ENCODE results near the gene ZSCAN9.

Gene ZSCAN9

DNA sequence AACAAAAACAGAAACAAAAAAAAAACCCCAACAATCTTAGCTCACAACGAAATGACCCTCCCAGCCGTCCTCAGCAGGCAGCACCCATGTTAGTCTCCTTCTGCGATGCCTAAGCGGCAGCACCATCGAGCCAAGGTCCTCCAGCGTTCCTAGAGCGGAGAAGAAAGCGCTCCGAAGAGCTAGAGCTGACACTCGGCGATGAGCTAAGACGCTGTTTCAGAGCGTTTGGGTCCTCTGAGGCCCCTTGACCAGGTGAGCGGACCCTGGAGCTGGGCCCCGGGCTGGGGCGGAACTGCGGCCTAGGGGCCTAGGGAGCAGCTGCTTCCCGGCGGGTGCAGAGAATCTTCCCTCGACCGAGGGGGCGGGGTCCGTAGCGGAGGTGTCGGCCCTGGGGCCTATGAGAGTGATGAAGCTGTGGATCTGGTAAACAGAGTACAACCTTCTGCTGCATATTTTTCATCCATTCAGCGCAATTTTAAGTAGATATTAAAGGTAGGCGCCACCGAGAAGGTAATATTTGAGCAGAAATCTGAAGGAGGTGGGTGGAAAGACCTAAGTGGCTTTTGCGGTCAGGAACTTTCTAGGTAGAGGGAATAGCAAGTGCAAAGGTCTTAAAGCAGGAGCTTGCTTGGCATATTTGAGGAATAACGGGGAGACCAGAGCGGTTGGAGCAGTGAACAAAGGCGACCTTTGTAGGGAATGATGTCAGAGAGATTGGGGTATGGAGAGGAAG lies 42.1 kb downstream of the ZSCAN9 start, which contains the start of gene ZSCAN26:
Gene ZSCAN26, plus strand, starts transcription at position 182 of the 733 bp plus-strand sequence. CDS start 4,777 bp downstream, outside the sequence.
- peak; percentile 85 for DNase-seq (ENCODE audit: low spot score)

GRCh38 chr6:28267695-28268059 lies 42.6 kb downstream of the ZSCAN9 start:
- DNase-seq (ENCODE audit: low spot score), result no peak

DNA sequence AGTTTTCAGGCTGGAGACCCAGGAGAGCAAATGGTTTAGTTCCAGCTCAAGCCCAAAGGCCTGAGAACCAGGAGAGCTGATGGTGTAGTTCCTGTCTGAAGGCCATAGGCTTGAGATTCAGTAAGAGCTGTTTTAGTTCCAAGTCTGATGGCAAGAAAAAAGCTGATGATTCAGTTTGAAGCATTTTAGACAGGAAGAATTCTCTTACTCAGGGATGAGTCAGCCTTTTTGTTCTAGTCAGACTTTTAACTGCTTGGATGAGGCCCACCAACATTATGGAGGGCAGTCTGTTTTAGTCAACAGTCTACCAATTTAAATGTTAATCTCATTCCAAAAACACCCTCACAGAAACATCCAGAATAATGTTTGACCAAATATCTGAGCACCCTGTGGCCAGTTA lies 44.4 kb downstream of the ZSCAN9 start:
- DNase-seq (ENCODE audit: low spot score), result no peak

DNA sequence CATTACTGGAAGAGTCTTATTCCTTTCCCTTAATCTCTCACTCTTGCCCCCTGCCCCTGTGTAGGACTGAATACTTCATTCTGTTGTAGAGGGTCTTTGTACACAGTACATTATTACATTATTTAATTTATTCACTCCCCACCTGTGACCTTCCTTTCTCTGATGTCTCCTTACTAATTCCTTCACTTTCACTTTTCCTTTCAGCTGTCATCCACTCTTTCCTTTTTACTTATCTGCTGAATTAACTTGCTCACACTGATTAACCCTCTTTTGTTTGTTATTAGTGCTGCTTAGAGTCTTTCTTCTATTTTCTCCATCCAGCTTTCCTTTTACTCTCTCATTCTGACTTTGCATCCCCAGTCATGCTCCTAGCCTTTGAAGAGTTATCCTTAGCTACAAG lies 49.8 kb downstream of the ZSCAN9 start:
- no peak for DNase-seq (ENCODE audit: low spot score)

DNA sequence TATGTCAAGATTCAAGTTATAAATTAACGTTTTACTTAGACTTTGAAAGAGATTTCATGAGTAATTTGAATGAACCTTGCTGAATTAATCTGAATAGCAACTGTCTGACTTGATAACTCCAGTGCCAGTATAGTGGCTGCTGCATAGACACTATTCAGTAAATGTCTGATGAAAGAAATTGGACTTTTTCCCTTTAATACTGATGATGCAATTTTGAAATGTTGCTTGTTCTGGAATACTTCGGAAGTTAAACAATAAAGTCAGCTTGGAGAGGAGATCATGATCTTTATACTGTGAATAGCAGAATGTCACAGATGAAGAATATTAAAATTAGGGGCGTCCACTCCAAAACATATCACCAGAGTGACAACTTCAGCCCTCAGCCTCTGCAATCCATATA lies 52.7 kb downstream of the ZSCAN9 start:
- DNase-seq (ENCODE audit: low spot score), result no peak

- no peak for DNase-seq (ENCODE audit: low spot score)
Measured at GRCh38 chr6:28280595-28281287, 55.7 kb downstream of the ZSCAN9 start.

GRCh38 chr6:28281288-28282064 lies 56.4 kb downstream of the ZSCAN9 start, which contains the start of gene PGBD1:
Gene PGBD1, plus strand, starts transcription at chr6:28281572. Its CDS starts 2,242 bp downstream, at chr6:28283814.
- DNase-seq (ENCODE audit: low spot score), result peak; percentile 89

DNA sequence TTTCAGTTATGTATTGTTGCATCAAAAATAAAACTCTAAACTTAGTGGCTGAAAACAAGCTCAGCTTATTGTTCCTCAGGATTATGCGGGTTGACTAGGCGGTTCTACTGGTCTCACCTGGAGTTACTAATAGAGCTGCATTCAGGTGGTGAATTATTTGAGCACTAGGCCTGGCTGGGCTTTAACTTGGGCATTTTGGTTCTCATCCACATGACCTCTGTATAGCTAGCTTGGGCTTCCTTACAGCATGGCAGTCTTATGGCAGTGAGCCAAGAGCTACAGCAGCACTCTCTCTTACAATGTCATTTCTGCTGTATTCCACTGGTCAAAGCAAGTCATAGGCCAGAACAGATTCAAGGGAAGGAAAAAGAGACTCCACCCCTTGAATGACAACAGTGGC lies 57.9 kb downstream of the ZSCAN9 start:
- DNase-seq (ENCODE audit: low spot score), result no peak
